Fibroblast of skin of left biceps (primary cell): ENCODE data around the gene OTUB2.

ENCODE experiments used
- DNase-seq, 2 experiments: peaks; one replicate each; pipeline ENCODE4 v3.0.0-alpha.2; 2013; ENCODE audit warnings: low read depth in 2 of 2

The OTUB2 gene

GRCh38 chr14:94026173-94026888, at the start of gene OTUB2:
OTUB2 (plus strand) TSS chr14:94026340; CDS start chr14:94026538, 198 bp downstream.
- peak; percentile 98 for DNase-seq

GRCh38 chr14:93976477-93977057, 49.6 kb upstream of the OTUB2 start, which contains the start of gene ASB2:
ASB2 (minus strand) TSS chr14:93976570; CDS start chr14:93964539, 12,031 bp downstream.
- no peak for DNase-seq

DNA sequence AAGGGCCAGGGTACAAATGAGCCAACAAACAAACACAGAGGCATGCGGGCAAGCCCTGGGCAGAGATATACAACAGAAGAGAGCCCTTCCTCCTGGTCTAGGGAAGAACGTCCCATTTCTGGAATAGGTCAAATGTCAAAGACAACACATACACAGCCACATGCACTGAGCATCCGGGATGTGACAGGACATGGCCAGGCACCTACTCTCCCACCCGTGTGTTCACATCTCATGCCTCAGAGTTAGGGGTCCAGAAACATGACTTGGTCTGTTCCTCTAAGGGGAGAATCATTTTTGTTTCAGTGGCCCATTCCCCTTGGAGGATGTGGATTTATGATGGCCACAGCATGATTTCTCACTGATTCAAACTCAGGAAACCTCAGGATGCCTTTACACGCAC, 49.0 kb upstream of the OTUB2 start:
- no peak for DNase-seq

GRCh38 chr14:93977790-93978581, 48.2 kb upstream of the OTUB2 start:
- DNase-seq: no peak

DNA sequence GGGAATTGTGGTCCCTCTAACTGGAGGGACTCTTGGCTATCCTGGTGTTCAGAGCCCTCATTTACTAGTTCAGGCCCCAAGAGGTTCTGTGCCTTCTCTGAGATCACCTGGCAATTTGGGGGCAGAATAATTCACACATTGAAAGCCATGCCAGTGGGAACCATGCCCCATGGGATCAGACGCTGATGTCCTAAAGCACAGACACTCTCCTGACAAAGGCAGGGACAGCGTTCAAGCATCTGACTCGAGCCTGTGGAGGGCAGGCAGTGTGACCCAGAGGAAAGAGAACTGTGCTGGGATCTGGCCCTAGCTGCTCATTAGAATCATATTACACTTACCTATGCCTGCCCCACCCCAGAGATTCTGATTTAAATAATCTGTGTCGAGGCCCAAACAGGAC, 47.4 kb upstream of the OTUB2 start:
- no peak for DNase-seq

DNA sequence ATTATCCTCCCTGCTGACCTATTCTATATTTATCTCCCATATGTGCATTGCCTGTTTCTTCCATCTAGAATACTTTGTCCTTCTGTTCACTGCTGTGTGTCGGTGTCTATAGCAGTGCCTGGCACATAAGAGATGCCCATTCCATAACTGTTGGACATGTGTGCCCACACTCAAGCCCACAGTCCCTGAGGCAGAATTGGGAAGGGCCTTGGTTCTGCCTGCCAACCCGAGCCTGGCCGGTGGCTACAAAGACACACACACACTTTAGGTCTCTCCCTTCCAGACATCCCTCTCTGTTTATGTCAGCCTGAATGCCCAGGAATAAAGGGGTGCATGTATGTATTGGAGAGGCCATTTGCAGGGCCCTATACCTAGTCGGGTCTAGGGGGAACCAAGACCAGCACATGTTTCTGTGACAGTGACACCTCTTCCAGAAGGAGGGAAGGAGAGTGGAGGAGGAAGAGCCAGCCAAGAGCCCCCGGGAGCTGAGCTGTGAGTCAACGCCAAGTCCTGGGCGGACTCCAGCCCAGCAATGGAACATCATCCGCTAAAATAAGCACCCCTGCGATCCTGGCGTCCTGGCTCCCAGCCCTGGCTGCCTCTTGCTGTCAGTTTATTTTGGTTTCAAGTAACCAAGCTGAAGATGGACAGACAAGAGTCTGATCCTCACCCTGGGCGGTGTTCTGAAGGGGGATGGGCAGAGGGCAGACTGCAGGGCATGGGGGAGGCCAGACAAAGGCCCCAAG, 45.5 kb upstream of the OTUB2 start:
- no peak for DNase-seq

DNA sequence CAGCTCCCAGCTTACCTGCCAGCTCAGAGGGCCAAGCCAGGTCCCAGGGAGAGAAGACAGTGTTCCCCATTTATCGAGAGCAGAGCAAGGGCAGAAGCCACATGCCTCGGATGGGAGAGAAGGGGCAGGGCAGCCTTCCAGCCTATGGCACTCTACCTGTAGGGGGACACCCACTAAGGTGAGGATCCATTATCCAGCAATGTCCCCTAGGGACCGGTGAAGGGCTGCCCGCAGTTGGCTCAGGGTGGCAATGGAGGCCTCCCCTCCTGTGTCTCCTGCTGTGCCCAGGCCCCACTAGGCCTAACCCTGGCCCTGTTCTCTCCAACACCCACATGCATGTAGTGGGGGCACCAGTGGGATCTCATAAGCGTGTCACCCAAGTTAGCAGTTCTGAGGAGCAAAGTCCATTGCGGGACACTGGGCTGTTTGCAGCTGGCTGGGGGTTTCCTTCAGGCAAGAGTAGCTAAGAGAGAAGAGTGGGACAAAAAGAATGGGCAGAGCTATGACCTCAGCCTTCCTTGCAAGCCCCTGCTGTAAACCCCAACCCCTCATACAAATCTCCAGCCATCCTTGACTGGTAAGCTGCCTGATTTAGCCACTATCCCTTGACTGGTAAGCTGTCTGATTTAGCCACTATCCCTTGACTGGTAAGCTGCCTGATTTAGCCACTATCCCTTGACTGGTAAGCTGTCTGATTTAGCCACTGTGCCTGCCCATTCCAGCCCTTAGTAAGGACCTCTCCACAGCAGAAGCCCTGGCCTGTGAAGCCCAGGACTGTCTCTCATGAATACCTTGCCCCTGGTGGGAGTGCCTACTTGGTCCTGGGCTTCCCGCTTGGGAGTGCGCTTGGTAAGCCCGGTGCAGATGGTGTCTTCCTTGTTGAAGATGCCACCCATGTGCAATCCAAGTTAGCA, 44.6 kb upstream of the OTUB2 start:
- DNase-seq: no peak

DNA sequence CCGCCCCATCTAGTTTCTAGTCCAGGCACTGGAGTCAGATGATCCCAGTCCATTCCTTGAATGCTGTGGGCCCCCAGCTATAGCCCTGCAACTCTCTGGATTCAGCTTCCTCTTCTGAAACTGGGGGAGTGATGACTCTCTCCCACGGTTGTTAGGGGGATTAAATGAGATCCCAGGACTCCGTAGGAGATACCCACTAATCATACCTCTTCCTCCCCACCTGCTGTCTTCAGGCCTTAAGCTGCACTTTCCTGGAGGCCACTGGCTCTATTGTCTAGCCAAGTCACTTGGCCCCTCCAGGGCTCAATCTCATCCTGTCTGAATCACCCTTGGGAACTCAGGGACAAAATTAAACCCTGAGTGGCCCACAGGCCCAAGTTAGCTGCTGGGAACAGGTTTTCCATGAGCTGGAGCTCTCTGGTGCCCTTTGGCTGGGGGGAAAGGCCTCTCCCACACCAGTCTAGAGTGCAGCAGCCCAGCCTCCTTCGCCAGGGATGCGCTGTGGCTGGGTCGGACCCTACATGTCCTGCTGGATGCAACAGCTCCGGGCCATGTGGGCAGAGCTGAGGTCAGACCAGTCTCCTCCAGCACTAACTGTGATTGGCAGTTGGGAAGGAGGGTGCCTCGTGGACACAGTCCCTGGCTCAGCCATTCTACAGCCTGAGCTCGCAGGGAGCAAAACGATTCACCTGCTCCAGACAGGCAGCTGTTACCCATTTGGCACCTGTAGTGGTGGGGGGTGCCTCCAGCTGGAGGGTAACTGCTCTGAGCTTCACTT, 43.7 kb upstream of the OTUB2 start:
- no peak for DNase-seq

- no peak for DNase-seq
Measured at GRCh38 chr14:93984070-93984469, 42.1 kb upstream of the OTUB2 start.

- peak; percentile 63 to 71 for DNase-seq
Measured at GRCh38 chr14:93984987-93985410, 41.1 kb upstream of the OTUB2 start.

DNA sequence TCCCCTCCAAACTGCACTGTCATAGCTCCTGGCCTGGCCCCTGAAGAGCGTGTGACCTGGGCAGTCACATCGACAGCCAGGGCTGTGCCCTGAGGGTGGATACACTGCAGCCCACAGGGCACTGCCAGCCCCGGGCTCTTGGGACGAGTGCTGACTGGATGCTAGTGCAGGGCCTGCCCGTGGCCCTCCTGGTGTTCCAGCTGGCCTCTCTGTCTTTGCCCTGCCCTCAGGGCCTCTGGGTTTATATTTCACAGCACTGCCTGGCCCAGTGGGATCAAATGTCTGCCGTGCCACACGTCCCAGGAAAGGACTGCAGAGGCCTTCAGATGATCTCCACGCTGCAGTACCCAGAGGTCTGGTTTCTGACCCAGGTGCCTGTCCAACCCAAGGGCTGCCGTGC, 39.2 kb upstream of the OTUB2 start:
- DNase-seq: no peak

DNA sequence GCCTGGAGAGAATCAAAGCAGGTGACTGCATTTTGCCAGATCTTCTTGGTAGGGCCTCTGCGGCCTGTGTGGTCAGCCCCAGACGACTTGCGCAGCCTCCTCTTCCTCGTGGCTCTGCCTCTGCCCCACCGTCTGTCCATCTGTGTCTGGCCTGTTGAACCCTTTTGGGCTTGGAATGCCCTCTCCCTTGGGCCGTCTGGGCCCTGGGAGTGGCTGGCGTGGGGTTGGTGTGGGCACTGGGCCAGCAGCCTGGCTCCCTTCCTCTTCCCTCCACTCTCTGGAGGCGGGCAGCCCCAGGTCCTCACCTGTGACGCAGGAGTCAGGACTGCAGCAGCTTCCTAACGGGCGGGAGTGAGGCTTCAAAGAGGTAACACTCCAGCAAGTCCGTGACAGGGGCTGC, 38.8 kb upstream of the OTUB2 start:
- no peak for DNase-seq

- DNase-seq: no peak
Measured at GRCh38 chr14:93987815-93988476, 38.2 kb upstream of the OTUB2 start.

DNA sequence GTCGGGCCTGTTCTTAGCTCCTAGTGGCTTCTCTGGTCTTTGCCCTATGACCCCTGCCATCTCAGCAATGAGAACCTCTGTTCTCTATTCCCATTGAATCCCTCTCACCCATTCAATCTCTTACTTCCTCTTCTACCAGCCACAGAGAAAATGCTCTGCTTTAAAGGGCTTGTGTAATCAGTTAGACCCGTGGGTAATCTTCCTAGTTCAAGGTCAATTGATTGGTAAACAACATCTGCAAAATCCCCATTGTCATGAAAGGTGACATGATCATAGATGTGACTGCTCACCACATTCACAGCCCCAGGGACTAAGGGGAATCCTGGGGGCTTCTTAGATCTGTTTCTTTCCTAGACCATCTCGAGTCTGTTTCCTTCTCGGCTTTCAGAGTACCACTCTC, 36.2 kb upstream of the OTUB2 start:
- no peak for DNase-seq

- no peak for DNase-seq
Measured at GRCh38 chr14:93991212-93991611, 34.9 kb upstream of the OTUB2 start.

DNA sequence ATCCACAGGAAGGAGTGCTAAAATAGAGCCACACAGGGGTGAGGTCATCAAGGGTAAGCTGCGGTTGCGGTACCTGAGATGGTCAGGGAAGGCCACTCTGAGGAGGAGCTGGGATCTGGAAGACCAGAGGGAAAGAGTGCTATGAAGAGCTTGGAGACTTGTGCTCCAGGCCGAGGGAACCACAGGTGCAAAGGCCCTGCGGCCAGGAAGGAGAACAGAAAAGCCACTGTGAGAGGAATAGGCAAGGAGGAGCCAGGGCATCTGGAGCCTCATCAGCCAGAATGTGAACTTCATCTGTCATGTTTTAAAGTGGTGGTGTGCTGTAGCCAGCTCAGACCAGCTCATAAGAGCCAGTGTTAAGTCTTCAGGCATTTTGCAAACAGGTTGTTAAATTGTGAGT, 34.5 kb upstream of the OTUB2 start:
- no peak for DNase-seq

DNA sequence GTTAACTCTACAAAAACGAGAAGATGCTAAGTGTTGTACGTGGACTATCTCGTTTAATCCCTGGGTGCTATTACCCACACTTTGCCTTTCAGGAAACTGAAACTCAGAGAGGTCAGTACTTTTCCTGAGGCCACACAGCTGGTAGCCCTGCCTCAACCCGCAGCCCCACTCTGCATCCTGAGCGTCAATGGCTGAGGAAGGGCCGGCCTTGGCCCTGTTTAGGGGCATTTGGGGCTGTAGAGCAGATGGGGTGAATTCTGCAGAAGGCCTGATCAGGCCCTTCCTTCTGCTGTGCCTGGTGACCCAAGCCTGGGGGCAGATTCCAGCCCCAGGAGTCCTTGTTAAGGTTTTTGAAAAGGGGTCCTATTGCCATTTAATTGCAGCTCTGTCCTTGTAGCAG, 32.8 kb upstream of the OTUB2 start:
- no peak for DNase-seq

DNA sequence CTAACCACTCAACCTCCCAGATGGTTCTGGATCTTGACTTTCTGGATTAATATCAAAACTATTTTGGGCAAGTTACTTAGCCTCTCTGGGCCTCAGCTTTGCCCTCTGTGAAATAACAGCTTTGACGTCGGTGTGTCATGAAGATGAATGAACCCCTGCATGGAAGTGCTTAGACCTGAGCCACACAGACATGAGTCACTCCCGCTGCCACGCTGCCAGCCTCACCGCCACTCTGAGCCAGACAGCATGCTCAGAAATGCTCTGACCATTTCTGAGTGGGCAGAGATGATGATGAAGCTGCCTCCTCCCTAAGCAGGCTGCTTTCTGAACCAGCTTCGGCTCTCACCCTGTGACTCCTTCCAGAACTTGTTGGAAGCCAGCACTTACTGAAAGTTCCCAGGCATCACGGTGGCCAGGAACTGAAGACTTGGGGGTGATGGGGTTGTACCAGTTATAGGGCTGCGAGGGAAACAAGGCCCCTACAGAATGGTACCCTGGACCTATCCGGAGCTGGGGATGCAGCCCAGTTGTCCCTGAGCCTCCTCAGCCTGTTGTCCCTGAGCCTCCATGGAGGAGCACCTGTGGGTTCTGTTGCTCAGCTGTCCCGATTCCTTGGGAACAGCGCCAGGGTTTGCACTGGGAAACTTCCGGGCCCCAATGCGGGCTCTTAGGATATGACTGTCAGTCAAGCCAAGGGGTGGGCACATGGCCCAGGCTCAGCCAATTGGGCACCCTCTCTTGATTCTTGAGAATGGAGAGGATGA, 31.0 kb upstream of the OTUB2 start:
- DNase-seq: no peak

- DNase-seq: no peak
Measured at GRCh38 chr14:93996130-93996695, 29.9 kb upstream of the OTUB2 start.
